ENCODE results near the gene ARPC3. TPM values are rescaled to one million over a fixed set of nuclear protein-coding genes. Genes with fewer than 3 reads are reported as not detected.
A peak's percentile ranks its signal among the peaks of the same experiment; 100 is the strongest.
"Not testable (repeated sequence)": the region's sequence is repeated elsewhere in the genome, so short reads cannot be mapped to it uniquely, and the experiment has no call there.

Gene ARPC3
- total RNA-seq, 6 donors from 2014 or later: 139 to 347 (median 245) TPM

- Histone ChIP-seq H3K27ac (no peak overlapping the region), H3K9me3 (no peaks in the 10 kb centered on the region), H3K4me3 (no peak overlapping the region), H3K27me3 (no peaks in the 10 kb centered on the region), H3K36me3 (no peaks in the 10 kb centered on the region), H3K4me1 (no peaks in the 10 kb centered on the region)
- WGBS, 2 donors: 58 to 85% methylated on average over 3 of the region's 3 CpGs
- no peak for ATAC-seq (ENCODE audit: low FRiP score in 2 of 2)
- TF ChIP-seq, protein P1, sequence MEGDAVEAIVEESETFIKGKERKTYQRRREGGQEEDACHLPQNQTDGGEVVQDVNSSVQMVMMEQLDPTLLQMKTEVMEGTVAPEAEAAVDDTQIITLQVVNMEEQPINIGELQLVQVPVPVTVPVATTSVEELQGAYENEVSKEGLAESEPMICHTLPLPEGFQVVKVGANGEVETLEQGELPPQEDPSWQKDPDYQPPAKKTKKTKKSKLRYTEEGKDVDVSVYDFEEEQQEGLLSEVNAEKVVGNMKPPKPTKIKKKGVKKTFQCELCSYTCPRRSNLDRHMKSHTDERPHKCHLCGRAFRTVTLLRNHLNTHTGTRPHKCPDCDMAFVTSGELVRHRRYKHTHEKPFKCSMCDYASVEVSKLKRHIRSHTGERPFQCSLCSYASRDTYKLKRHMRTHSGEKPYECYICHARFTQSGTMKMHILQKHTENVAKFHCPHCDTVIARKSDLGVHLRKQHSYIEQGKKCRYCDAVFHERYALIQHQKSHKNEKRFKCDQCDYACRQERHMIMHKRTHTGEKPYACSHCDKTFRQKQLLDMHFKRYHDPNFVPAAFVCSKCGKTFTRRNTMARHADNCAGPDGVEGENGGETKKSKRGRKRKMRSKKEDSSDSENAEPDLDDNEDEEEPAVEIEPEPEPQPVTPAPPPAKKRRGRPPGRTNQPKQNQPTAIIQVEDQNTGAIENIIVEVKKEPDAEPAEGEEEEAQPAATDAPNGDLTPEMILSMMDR (IDR thresholded peaks at IDR 0.05): no peak
- TF ChIP-seq POLR2AphosphoS5 (IDR thresholded peaks at IDR 0.05) (no peak), EP300 (IDR thresholded peaks at IDR 0.05) (no peak), POLR2A (IDR thresholded peaks at IDR 0.05) (no peak)
- no peak for DNase-seq
Measured at GRCh38 chr12:110421159-110421661, 28.9 kb downstream of the ARPC3 start.

- not testable (repeated sequence) for H3K4me1 ChIP-seq; H3K9me3 ChIP-seq; H3K4me3 ChIP-seq; H3K27ac ChIP-seq; H3K27me3 ChIP-seq; ATAC-seq (ENCODE audit: low FRiP score in 2 of 2); H3K36me3 ChIP-seq; DNase-seq
- WGBS, 2 donors: 100% methylated on average over 1 of the region's 1 CpG
Measured at GRCh38 chr12:110420644-110421043, 29.5 kb downstream of the ARPC3 start.

DNA sequence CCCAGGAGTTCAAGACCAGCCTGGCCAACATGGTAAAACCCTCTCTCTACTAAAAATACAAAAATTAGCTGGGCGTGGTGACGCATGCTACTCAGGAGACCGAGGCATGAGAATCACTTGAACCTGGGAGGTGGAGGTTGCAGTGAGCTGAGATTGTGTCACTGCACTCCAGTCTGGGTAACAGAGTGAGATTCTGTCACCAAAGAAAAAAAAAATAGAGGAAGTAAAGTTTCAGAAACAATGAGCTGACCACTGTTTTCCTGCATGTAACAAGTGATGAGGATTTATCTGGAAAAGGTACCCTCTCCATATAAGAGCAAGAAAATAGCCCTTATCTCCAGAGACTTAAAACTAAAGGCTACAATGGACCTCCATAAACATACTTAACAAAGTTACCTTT, 33.0 kb downstream of the ARPC3 start:
- H3K27ac ChIP-seq; DNase-seq; ATAC-seq (ENCODE audit: low FRiP score in 2 of 2); H3K4me1 ChIP-seq; H3K4me3 ChIP-seq; H3K36me3 ChIP-seq; H3K9me3 ChIP-seq; H3K27me3 ChIP-seq: not testable (repeated sequence)
- 62 to 72% methylated on average over 3 of the region's 3 CpGs for WGBS, 2 donors

- ATAC-seq (ENCODE audit: low FRiP score in 2 of 2); H3K4me3 ChIP-seq; H3K36me3 ChIP-seq; H3K27ac ChIP-seq; H3K9me3 ChIP-seq; H3K4me1 ChIP-seq; DNase-seq; H3K27me3 ChIP-seq: not testable (repeated sequence)
- 92% methylated on average over 6 of the region's 6 CpGs for WGBS, 2 donors
Measured at GRCh38 chr12:110410086-110410485, 40.1 kb downstream of the ARPC3 start.

- Histone ChIP-seq H3K4me1 (peaks cover 8 to 16% (median 11%) of the 10 kb centered on the region in 4 donors), H3K36me3 (peaks cover 0 to 12% (median 2%) of the 10 kb centered on the region in 4 donors)
- not testable (repeated sequence) for ATAC-seq (ENCODE audit: low FRiP score in 2 of 2); H3K9me3 ChIP-seq; H3K27ac ChIP-seq; H3K27me3 ChIP-seq; DNase-seq; H3K4me3 ChIP-seq
- WGBS, 2 donors: 84 to 90% methylated on average over 9 to 16 of the region's 16 CpGs
Measured at GRCh38 chr12:110405126-110405662, 44.9 kb downstream of the ARPC3 start.

DNA sequence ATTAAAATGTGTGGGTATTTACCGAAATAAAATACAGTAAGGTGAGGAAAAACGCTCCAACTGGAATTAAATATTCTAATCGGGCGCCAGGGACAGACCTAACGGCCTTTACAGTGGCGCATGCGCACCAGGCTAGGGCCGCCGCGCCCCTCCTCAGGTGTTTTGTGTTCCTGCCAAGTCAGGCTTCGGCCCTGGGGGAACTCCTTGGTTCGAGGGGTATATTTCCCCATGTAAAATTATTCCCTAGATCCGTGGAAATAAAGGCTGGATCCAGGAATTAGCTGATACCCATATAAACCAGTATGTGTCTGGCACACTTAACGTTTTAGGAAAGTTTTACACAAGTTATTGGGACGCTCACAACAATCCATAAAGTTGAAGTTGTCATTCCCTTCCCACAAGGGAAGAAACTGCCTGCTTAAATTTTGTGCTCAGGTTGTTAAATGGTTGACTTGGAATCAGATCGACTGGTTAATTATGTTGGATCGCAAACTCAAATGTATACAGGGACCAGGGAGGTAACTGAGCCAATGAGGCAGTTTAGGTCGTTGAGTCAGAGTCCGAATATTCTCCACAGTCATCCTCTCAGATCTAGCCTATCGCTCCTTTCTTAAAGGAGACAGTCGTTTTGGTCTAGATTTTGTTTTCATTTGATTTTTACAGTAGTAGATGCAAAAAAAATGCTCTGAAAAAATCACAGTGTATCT, 46.0 kb downstream of the ARPC3 start:
- DNase-seq (peak; percentile 77 to 93), ATAC-seq (ENCODE audit: low FRiP score in 2 of 2) (peak; percentile 84 to 89)
- peak overlapping the region; percentile 74 to 85 (median 80) for H3K4me3 ChIP-seq
- TF ChIP-seq EP300 (IDR thresholded peaks at IDR 0.05): no peak
- no peak for TF ChIP-seq POLR2A (IDR thresholded peaks at IDR 0.05)
- no peak for TF ChIP-seq POLR2AphosphoS5 (IDR thresholded peaks at IDR 0.05)
- TF ChIP-seq, protein P1 (IDR thresholded peaks at IDR 0.05): no peak
- peaks cover 0 to 15% (median 2%) of the 10 kb centered on the region in 4 donors for H3K36me3 ChIP-seq
- 22 to 27% methylated on average over 21 of the region's 21 CpGs for whole genome bisulfite sequencing, 2 donors
- no peaks in the 10 kb centered on the region for H3K9me3 ChIP-seq
- H3K4me1 ChIP-seq: peaks cover 8 to 16% (median 11%) of the 10 kb centered on the region in 4 donors
- peak overlapping the region; percentile 84 to 94 (median 92) for H3K27ac ChIP-seq
- no peaks in the 10 kb centered on the region for H3K27me3 ChIP-seq
